ENCODE data around the gene OR6C3.
"Not testable (repeated sequence)": the region's sequence is repeated elsewhere in the genome, so short reads cannot be mapped to it uniquely, and the experiment has no call there.

OR6C3 gene

GRCh38 chr12:55336002-55336401 is 5.5 kb downstream of the OR6C3 start:
- Histone ChIP-seq H3K4me3 (replicated peaks; ENCODE audit: low read depth, low read length) (no peak overlapping the region), H3K36me3 (ENCODE audit: control insufficient read depth, insufficient read depth, low read length) (no peaks in the 10 kb centered on the region), H3K27me3 (replicated peaks; ENCODE audit: control insufficient read depth, insufficient read depth, low read length) (no peaks in the 10 kb centered on the region)
- no peak for DNase-seq (ENCODE audit: extremely low read depth, insufficient read length)
- TF ChIP-seq, protein P1, sequence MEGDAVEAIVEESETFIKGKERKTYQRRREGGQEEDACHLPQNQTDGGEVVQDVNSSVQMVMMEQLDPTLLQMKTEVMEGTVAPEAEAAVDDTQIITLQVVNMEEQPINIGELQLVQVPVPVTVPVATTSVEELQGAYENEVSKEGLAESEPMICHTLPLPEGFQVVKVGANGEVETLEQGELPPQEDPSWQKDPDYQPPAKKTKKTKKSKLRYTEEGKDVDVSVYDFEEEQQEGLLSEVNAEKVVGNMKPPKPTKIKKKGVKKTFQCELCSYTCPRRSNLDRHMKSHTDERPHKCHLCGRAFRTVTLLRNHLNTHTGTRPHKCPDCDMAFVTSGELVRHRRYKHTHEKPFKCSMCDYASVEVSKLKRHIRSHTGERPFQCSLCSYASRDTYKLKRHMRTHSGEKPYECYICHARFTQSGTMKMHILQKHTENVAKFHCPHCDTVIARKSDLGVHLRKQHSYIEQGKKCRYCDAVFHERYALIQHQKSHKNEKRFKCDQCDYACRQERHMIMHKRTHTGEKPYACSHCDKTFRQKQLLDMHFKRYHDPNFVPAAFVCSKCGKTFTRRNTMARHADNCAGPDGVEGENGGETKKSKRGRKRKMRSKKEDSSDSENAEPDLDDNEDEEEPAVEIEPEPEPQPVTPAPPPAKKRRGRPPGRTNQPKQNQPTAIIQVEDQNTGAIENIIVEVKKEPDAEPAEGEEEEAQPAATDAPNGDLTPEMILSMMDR (IDR thresholded peaks at IDR 0.05; ENCODE audit: insufficient read depth, low read length, poor library complexity, severe bottlenecking), result no peak

DNA sequence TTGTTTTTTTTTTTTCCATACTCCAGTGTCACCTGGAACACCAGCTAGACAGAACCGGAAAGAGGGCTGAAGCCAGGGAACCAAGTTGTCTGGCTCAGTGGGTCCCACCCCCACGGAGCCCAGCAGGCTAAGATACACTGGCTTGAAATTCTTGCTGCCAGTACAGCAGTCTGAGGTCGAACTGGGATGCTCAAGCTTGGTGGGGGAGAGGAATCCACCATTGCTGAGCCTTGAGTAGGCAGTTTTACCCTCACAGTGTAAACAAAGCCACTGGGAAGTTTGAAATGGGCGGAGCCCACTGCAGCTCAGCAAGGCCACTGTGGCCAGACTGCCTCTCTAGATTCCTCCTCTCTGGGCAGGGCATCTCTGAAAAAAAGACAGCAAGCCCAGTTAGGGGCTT is 24.8 kb downstream of the OR6C3 start:
- not testable (repeated sequence) for H3K36me3 ChIP-seq (ENCODE audit: control insufficient read depth, insufficient read depth, low read length); H3K27me3 ChIP-seq (replicated peaks; ENCODE audit: control insufficient read depth, insufficient read depth, low read length); DNase-seq (ENCODE audit: extremely low read depth, insufficient read length); H3K4me3 ChIP-seq (replicated peaks; ENCODE audit: low read depth, low read length)

DNA sequence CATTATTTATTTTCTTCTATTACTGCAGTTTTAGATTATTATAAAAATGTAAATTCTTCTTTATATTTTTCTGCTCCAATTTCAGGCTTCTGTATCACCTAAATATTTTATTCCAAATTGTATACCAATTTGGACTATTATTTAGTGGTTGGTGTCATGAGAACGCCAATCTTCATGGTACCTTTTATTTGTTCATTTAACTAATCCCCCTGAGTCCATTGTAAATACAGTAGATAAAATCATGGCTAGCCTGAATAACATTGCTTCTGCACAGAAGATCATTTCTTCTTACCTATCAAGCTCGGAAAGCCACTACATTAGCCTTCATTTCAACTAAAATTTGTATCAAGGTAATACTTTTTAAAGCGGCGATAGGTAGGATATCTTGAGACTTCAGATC is 32.1 kb downstream of the OR6C3 start, which contains the start of gene OR6C75:
Gene OR6C75 (plus strand): TSS at position 301 of the 400 bp plus-strand sequence. CDS start 2,136 bp downstream, outside the sequence.
- no peak for DNase-seq (ENCODE audit: extremely low read depth, insufficient read length)
- H3K27me3 ChIP-seq (replicated peaks; ENCODE audit: control insufficient read depth, insufficient read depth, low read length), result no peaks in the 10 kb centered on the region
- no peak within 1 kb of the TSS for H3K4me3 ChIP-seq (replicated peaks; ENCODE audit: low read depth, low read length)
- TF ChIP-seq, protein P1 (IDR thresholded peaks at IDR 0.05; ENCODE audit: insufficient read depth, low read length, poor library complexity, severe bottlenecking), result no peak
- H3K36me3 ChIP-seq (ENCODE audit: control insufficient read depth, insufficient read depth, low read length), result no peaks in the 10 kb centered on the region

DNA sequence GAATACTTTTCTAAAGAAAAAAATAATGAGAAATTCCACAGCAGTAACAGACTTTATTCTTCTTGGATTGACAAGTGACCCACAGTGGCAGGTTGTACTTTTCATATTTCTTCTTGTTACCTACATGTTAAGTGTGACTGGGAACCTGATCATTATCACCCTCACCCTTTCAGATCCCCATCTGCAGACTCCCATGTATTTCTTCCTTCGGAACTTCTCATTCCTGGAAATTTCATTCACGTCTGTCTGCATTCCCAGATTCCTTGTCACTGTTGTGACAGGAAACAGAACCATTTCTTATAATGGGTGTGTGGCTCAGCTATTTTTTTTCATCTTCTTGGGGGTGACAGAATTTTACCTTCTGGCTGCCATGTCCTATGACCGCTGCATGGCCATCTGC is 34.5 kb downstream of the OR6C3 start:
- TF ChIP-seq, protein P1 (IDR thresholded peaks at IDR 0.05; ENCODE audit: insufficient read depth, low read length, poor library complexity, severe bottlenecking), result no peak
- no peak for DNase-seq (ENCODE audit: extremely low read depth, insufficient read length)

GRCh38 chr12:55372521-55372920 is 42.0 kb downstream of the OR6C3 start:
- DNase-seq (ENCODE audit: extremely low read depth, insufficient read length), result no peak
- no peak overlapping the region for H3K4me3 ChIP-seq (replicated peaks; ENCODE audit: low read depth, low read length)
- H3K27me3 ChIP-seq (replicated peaks; ENCODE audit: control insufficient read depth, insufficient read depth, low read length), result no peaks in the 10 kb centered on the region
- TF ChIP-seq, protein P1 (IDR thresholded peaks at IDR 0.05; ENCODE audit: insufficient read depth, low read length, poor library complexity, severe bottlenecking), result no peak
- no peaks in the 10 kb centered on the region for H3K36me3 ChIP-seq (ENCODE audit: control insufficient read depth, insufficient read depth, low read length)

More for the DNA sequence above, 34.5 kb downstream of the OR6C3 start:
- Histone ChIP-seq H3K36me3 (ENCODE audit: control insufficient read depth, insufficient read depth, low read length) (no peaks in the 10 kb centered on the region), H3K4me3 (replicated peaks; ENCODE audit: low read depth, low read length) (no peak overlapping the region), H3K27me3 (replicated peaks; ENCODE audit: control insufficient read depth, insufficient read depth, low read length) (no peaks in the 10 kb centered on the region)

Measured in GM06990 (cell line).